BE2C (cell line): ENCODE results near the gene C11orf52.

Source experiments
- DNase-seq: peaks from one replicate; pipeline ENCODE4 v3.0.0-alpha.2; 2020
- H3K27me3 ChIP-seq: fragments of 250-450 bp; sonication (Bioruptor Pico); 2 replicates; pipeline ENCODE4 v1.5.1; 2020; ENCODE audit warnings: mild to moderate bottlenecking
- H3K36me3 ChIP-seq: fragments of 250-450 bp; sonication (Bioruptor Pico); 2 replicates; pipeline ENCODE4 v1.5.1; 2020; ENCODE audit warnings: mild to moderate bottlenecking
- H3K4me1 ChIP-seq: fragments of 250-450 bp; sonication (Bioruptor Pico); 2 replicates; pipeline ENCODE4 v1.5.1; 2020
- H3K4me3 ChIP-seq: 2 replicates; pipeline ENCODE4 v1.5.1; 2011; ENCODE audit warnings: low read depth, low read length
- H3K9me3 ChIP-seq: fragments of 250-450 bp; sonication (Bioruptor Pico); 2 replicates; pipeline ENCODE4 v1.5.1; 2020
- CTCF ChIP-seq: IDR thresholded peaks from 2 replicates; pipeline ENCODE4 v1.5.1; 2012; ENCODE audit warnings: mild to moderate bottlenecking, low read depth, low read length

The C11orf52 gene

GRCh38 chr11:111945198-111945597 lies 26.5 kb downstream of the C11orf52 start:
- Histone ChIP-seq H3K36me3 (peaks cover 3% of the 10 kb centered on the region; the same call in 1 of the 2 replicates), H3K27me3 (no peaks in the 10 kb centered on the region), H3K4me1 (peaks cover 19% of the 10 kb centered on the region), H3K9me3 (no peaks in the 10 kb centered on the region), H3K4me3 (no peak overlapping the region)
- DNase-seq = no peak
- TF ChIP-seq CTCF = no peak

- Histone ChIP-seq H3K4me1 (peaks cover 12% of the 10 kb centered on the region), H3K36me3 (peaks cover 3% of the 10 kb centered on the region; the same call in 1 of the 2 replicates), H3K9me3 (no peaks in the 10 kb centered on the region), H3K27me3 (no peaks in the 10 kb centered on the region), H3K4me3 (no peak overlapping the region)
- no peak for TF ChIP-seq CTCF
- DNase-seq = no peak
Observed at GRCh38 chr11:111946499-111946898, 27.8 kb downstream of the C11orf52 start.

GRCh38 chr11:111947143-111947542 lies 28.4 kb downstream of the C11orf52 start:
- DNase-seq = no peak
- TF ChIP-seq CTCF = no peak
- no peaks in the 10 kb centered on the region for H3K27me3 ChIP-seq
- H3K4me3 ChIP-seq = no peak overlapping the region
- peaks cover 7% of the 10 kb centered on the region for H3K4me1 ChIP-seq
- no peaks in the 10 kb centered on the region for H3K9me3 ChIP-seq
- H3K36me3 ChIP-seq = peaks cover 3% of the 10 kb centered on the region; the same call in 1 of the 2 replicates

- no peak for TF ChIP-seq CTCF
- Histone ChIP-seq H3K4me3 (no peak overlapping the region), H3K4me1 (no peaks in the 10 kb centered on the region), H3K36me3 (peaks cover under 1% of the 10 kb centered on the region; the same call in 1 of the 2 replicates), H3K27me3 (no peaks in the 10 kb centered on the region), H3K9me3 (no peaks in the 10 kb centered on the region)
- no peak for DNase-seq
Observed at GRCh38 chr11:111949519-111950426, 31.1 kb downstream of the C11orf52 start.

GRCh38 chr11:111951565-111951964 lies 32.9 kb downstream of the C11orf52 start:
- H3K9me3 ChIP-seq = no peaks in the 10 kb centered on the region
- H3K4me1 ChIP-seq = no peaks in the 10 kb centered on the region
- no peaks in the 10 kb centered on the region for H3K36me3 ChIP-seq
- TF ChIP-seq CTCF = no peak
- H3K27me3 ChIP-seq = no peaks in the 10 kb centered on the region
- DNase-seq = no peak
- H3K4me3 ChIP-seq = no peak overlapping the region

- no peak for TF ChIP-seq CTCF
Observed at GRCh38 chr11:111954154-111954553, 35.4 kb downstream of the C11orf52 start.

More at GRCh38 chr11:111954154-111954553, 35.4 kb downstream of the C11orf52 start:
- Histone ChIP-seq H3K36me3 (0 out of 2 replicates have a peak, but pooled peaks cover 4% of the 10 kb centered on the region), H3K4me3 (no peak overlapping the region), H3K27me3 (no peaks in the 10 kb centered on the region), H3K4me1 (no peaks in the 10 kb centered on the region), H3K9me3 (no peaks in the 10 kb centered on the region)
- DNase-seq = no peak
